ENCODE data around the gene MCRIP1. TPM values are rescaled to one million over a fixed set of nuclear protein-coding genes. Genes with fewer than 3 reads are reported as not detected.
A peak's percentile ranks its signal among the peaks of the same experiment; 100 is the strongest.

Gene MCRIP1
- total and polyA plus RNA-seq, 2 of the 13 experiments (the other 11 are each of a cell fraction or from before 2014, with no cell fraction given): 79.7 to 84.9 TPM

- TF ChIP-seq ZBTB49 (CRISPR knock-in tag; IDR thresholded peaks at IDR 0.05; ENCODE audit: borderline replicate concordance): no peak
- TF ChIP-seq POLR2AphosphoS5 (IDR thresholded peaks at IDR 0.05; ENCODE audit: low read depth, low read length): peak; percentile 48
- peak; percentile 80 for TF ChIP-seq PCBP2 (optimal IDR thresholded peaks at IDR 0.05; ENCODE audit: low read depth, low read length, poor library complexity, severe bottlenecking)
- TF ChIP-seq SMARCC2 (IDR thresholded peaks at IDR 0.05): no peak
- TF ChIP-seq ZXDC (CRISPR knock-in tag; IDR thresholded peaks at IDR 0.05): no peak
- 0 out of 2 replicates have a peak, but pooled peaks have one; percentile 21 for TF ChIP-seq TFE3 (CRISPR knock-in tag; IDR thresholded peaks at IDR 0.05)
- TF ChIP-seq CHCHD3 (CRISPR knock-in tag; IDR thresholded peaks at IDR 0.05): peak; percentile 81
- TF ChIP-seq ZSCAN22 (CRISPR knock-in tag; IDR thresholded peaks at IDR 0.05): no peak; the same call in 1 of the 2 replicates
- no peak for TF ChIP-seq HNF4A (CRISPR knock-in tag; IDR thresholded peaks at IDR 0.05)
- 0 out of 2 replicates have a peak, but pooled peaks have one; percentile 82 for TF ChIP-seq KLF15 (CRISPR knock-in tag; IDR thresholded peaks at IDR 0.05; ENCODE audit: borderline replicate concordance)
- TF ChIP-seq ZNF777 (CRISPR knock-in tag; IDR thresholded peaks at IDR 0.05): peak; percentile 36; the same call in 1 of the 2 replicates
- TF ChIP-seq DNMT1 (CRISPR knock-in tag; IDR thresholded peaks at IDR 0.05): peak; percentile 68
- TF ChIP-seq HDAC1 (CRISPR knock-in tag; IDR thresholded peaks at IDR 0.05): no peak
- no peak; the same call in 1 of the 2 replicates for TF ChIP-seq ZNF558 (CRISPR knock-in tag; IDR thresholded peaks at IDR 0.05; ENCODE audit: borderline replicate concordance)
- TF ChIP-seq ZNF12 (CRISPR knock-in tag; IDR thresholded peaks at IDR 0.05): no peak; the same call in 1 of the 2 replicates
- TF ChIP-seq ZBTB4 (CRISPR knock-in tag; IDR thresholded peaks at IDR 0.05; ENCODE audit: borderline replicate concordance): no peak; the same call in 1 of the 2 replicates
- TF ChIP-seq FOXM1 (CRISPR knock-in tag; IDR thresholded peaks at IDR 0.05): no peak; the same call in 1 of the 2 replicates
Measured at GRCh38 chr17:81867170-81867990, 34.3 kb upstream of the MCRIP1 start (continued).
